Mucosa of gallbladder (tissue), 1 donor: ENCODE results near the gene MXRA7. TPM values are rescaled to one million over a fixed set of nuclear protein-coding genes. Genes with fewer than 3 reads are reported as not detected.

Experiments
- DNase-seq: peaks from one replicate; pipeline ENCODE4 v3.0.0-alpha.2; 2020; ENCODE audit warnings: low spot score
- total RNA-seq: library from RNA; stranded (reverse); gene quantifications from one replicate; pipeline ENCODE4 v1.2.1, GENCODE V29; 2021
- donor health status: DM: no; HTN: no; CAD: no.

MXRA7 gene
- total RNA-seq, 1 donor from 2014 or later, result 217 TPM

GRCh38 chr17:76677406-76677805 lies 33.4 kb downstream of the MXRA7 start:
- DNase-seq, result no peak

GRCh38 chr17:76676629-76677028 lies 34.1 kb downstream of the MXRA7 start:
- no peak for DNase-seq

GRCh38 chr17:76675648-76676047 lies 35.1 kb downstream of the MXRA7 start:
- no peak for DNase-seq

GRCh38 chr17:76674600-76674999 lies 36.2 kb downstream of the MXRA7 start:
- DNase-seq, result no peak

GRCh38 chr17:76673729-76674128 lies 37.0 kb downstream of the MXRA7 start:
- DNase-seq, result no peak

GRCh38 chr17:76672892-76673291 lies 37.9 kb downstream of the MXRA7 start:
- DNase-seq, result no peak

GRCh38 chr17:76672270-76672851 lies 38.4 kb downstream of the MXRA7 start:
- DNase-seq, result no peak

- no peak for DNase-seq
These were observed 38.9 kb downstream of the MXRA7 start for GRCh38 chr17:76671912-76672262.

- peak; percentile 100 for DNase-seq
These were observed 39.4 kb downstream of the MXRA7 start for GRCh38 chr17:76671123-76671911.

GRCh38 chr17:76670718-76671122 lies 40.0 kb downstream of the MXRA7 start:
- no peak for DNase-seq

GRCh38 chr17:76670020-76670717 lies 40.6 kb downstream of the MXRA7 start:
- DNase-seq, result peak; percentile 67

- DNase-seq, result no peak
These were observed 42.8 kb downstream of the MXRA7 start for GRCh38 chr17:76667786-76668453.

GRCh38 chr17:76667491-76667755 lies 43.3 kb downstream of the MXRA7 start:
- no peak for DNase-seq

- no peak for DNase-seq
These were observed 50.1 kb downstream of the MXRA7 start for GRCh38 chr17:76660656-76661042.

GRCh38 chr17:76659928-76660655 lies 50.7 kb downstream of the MXRA7 start:
- no peak for DNase-seq

GRCh38 chr17:76658242-76658662 lies 52.5 kb downstream of the MXRA7 start:
- no peak for DNase-seq

- DNase-seq, result no peak
These were observed 53.1 kb downstream of the MXRA7 start for GRCh38 chr17:76657505-76658241.

- no peak for DNase-seq
These were observed 56.4 kb downstream of the MXRA7 start for GRCh38 chr17:76654408-76654807.

GRCh38 chr17:76650504-76650903 lies 60.3 kb downstream of the MXRA7 start:
- no peak for DNase-seq

- no peak for DNase-seq
These were observed 64.1 kb downstream of the MXRA7 start for GRCh38 chr17:76646712-76647111.

- peak; percentile 43 for DNase-seq
These were observed 65.3 kb downstream of the MXRA7 start for GRCh38 chr17:76645481-76645880.
